Neural progenitor cell (in vitro differentiated cells): Measurements from ENCODE around the gene AGAP5.

Source experiments
- CTCF ChIP-seq: fragments of 200-600 bp; sonication (generic); IDR thresholded peaks from 2 replicates; pipeline ENCODE4 v1.5.1; 2017; ENCODE audit warnings: antibody characterized with exemption, mild to moderate bottlenecking
- EZH2 ChIP-seq: fragments of 200-600 bp; sonication (generic); IDR thresholded peaks from 2 replicates; pipeline ENCODE4 v1.6.1; 2017; ENCODE audit warnings: antibody characterized with exemption, mild to moderate bottlenecking, moderate library complexity
- EZH2phosphoT487 ChIP-seq: fragments of 200-600 bp; sonication (generic); IDR thresholded peaks from 2 replicates; pipeline ENCODE4 v1.6.1; 2017; ENCODE audit warnings: antibody characterized with exemption

- TF ChIP-seq CTCF (no peak), EZH2phosphoT487 (no peak), EZH2 (no peak)
Observed at GRCh38 chr10:73625004-73625883, 72.7 kb downstream of the AGAP5 start.
